GM21619 (cell line): ENCODE results near the gene TRIM59.
A peak's percentile ranks its signal among the peaks of the same experiment; 100 is the strongest.

Source experiments
- ATAC-seq: cut with Tn5 transposase; IDR thresholded peaks from one replicate; pipeline ENCODE4 v1.9.1; 2021; ENCODE audit not compliant: unreplicated experiment

TRIM59 gene

GRCh38 chr3:160403796-160404470 is 45.7 kb downstream of the TRIM59 start:
- no peak for ATAC-seq

DNA sequence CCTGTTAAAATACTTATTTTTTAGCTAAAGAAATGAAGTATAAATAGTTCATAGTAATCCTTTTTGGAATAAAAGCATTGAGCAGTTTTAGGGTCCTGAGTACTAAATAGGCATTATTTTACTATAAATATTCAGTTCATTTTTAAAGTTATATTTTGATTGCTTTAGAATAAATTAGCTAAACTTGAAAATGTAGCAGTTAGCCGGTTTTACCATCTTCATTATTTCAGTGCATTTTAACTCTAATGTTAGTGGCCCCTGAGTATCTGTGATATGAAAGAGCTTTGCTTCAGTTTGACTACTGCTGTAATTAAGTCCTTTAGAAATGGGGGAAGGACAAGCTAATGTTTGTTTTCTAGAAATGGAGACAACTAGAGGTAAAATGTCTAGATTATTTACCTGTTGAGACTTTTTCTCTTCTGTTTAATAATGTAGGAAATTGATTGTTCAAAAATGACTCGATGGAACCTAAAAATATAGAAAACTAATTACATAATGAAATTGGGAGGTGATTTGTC is 46.5 kb downstream of the TRIM59 start:
- ATAC-seq, result no peak

- no peak for ATAC-seq
Measured at GRCh38 chr3:160402221-160403027, 47.2 kb downstream of the TRIM59 start.

- no peak for ATAC-seq
Measured at GRCh38 chr3:160401291-160402095, 48.1 kb downstream of the TRIM59 start.

DNA sequence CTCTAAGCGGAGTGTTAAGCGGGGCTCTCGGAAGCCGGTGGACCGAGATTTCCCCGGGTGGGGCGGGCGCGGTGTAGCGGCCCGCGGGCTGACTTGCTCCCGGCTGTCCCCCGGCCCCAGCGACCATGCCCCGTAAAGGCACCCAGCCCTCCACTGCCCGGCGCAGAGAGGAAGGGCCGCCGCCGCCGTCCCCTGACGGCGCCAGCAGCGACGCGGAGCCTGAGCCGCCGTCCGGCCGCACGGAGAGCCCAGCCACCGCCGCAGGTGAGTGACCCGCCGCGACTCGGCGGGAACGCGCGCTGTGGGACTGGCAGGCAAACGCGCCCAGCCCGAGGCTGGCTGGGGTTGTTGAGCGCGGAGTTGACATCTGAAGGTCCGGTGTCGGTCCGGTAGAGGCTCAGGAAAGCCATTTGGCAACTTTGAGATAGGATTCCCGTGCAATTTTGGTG is 48.9 kb downstream of the TRIM59 start:
- ATAC-seq, result no peak

DNA sequence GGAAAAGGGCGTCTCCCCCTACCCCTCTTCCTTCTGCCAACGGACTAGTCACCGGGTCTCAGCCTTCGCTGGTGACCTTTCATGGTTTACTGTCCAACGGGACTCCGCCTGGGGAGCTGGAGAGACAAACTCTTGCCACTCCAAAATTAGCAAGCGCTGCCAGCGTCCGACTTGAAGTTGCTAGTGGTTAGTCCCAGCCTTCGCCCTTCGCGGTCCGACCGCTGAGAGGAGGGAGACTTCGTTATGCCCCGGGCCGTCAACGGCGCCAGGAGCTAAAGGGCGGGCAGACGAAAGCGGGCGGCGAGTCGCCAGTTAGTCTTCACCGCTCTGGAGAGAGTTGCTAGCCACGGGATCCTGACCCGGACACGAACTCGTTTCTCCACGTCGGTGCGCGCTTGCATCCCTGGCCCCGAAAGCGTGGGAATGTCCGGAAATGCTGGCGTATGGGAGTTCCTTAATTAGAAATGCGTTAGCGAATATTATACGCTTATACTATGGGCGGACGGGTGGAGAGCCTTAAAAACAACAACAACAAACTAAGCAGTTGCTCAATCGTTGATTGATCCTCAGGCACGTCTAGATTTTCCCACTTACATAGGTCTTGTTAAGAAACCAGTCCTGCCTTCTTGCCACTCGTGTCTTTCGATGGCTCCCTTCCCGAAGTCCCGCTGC is 49.4 kb downstream of the TRIM59 start:
- ATAC-seq, result peak; percentile 8

GRCh38 chr3:160399125-160400029 is 50.2 kb downstream of the TRIM59 start, which contains the start of the genes IFT80 and SMC4:
Gene IFT80 (minus strand): TSS chr3:160399225. CDS start chr3:160384600, 14,625 bp downstream.
Gene SMC4 (plus strand): TSS chr3:160399650. CDS start chr3:160400827, 1,177 bp downstream.
- ATAC-seq, result peak; percentile 94

DNA sequence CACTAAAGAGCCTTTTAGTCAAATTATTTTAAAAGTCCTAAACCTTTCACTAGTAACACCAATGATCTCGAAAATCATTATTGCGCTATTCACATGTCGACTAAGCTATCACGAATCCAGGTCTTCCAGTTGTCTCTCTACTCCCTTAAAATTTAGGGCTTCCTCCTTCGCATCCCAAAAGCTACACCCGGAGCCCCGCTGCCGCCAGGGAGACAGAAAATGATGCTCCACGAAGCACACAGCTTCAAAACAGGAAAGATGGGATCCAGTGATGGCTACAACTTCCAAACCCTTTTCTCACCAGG is 50.8 kb downstream of the TRIM59 start:
- peak; percentile 4 for ATAC-seq

DNA sequence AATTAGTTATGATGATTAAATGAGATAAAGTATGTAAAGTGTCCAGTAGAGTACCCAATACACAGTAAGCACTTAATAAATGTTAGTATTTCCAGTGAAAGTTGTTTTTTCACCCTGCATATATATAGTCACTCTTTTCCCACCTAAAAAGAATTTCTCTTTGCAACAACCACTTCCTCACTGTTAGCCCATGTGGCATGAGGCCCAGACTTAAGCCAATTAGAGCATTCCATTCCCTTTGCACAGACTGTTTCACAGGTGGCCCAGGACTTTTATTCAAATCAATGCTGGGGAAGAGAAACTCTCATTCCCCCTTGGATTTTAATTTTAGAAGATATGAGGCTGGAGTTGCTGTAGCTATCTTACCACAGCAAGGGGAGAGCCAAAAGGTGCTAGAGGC is 54.3 kb downstream of the TRIM59 start:
- no peak for ATAC-seq

GRCh38 chr3:160394009-160394392 is 55.6 kb downstream of the TRIM59 start:
- no peak for ATAC-seq

DNA sequence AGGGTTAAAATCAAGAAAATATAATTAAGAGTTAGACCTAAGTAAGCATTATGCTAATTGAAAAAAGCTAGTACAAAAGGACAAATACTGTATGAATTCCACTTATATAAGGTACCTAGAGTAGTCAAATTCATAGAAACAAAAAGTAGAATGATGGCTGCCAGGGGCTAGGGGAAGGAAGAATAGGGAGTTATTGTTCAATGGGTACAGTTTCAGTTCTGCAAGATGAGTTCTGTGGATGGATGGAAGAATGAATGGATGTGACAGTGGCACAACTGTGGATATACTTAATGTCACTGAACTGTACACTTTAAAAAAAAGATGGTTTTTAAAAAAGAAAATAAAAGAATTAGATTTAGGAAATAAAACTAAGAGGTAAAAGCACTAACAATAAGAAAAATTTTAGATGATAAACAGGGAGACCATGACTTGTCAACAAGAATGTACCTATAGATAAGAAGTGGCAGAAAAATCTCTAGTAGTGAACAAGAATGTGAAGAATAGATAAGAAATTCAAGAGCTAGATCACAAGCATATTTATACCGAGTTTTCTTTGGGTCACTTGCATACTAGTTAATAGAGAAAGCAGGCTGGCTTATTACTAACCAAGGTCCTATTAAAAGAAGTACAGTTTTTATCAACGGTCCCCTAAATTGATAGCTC is 56.1 kb downstream of the TRIM59 start:
- ATAC-seq, result no peak

DNA sequence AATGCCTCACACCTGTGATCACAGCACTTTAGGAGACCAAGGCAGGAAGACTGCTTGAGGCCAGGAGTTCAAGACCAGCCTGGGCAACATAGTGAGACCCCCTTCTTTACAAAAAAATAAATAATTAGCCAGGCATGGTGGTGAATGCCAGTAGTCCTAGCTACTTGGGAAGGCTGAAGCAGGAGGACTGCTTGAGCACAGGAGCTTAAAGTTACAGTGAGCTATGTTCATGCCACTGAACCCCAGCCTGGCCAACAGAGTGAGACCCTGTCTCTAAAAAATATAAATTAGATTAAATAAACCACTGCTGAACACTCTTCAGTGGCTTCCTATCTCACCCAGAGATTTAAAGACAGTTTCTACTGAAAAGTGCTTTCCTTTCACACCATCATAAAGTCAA is 56.8 kb downstream of the TRIM59 start:
- ATAC-seq, result no peak

- no peak for ATAC-seq
Measured at GRCh38 chr3:160390565-160391138, 58.9 kb downstream of the TRIM59 start.
